Measurements from ENCODE around the gene CIPC. TPM values are rescaled to one million over a fixed set of nuclear protein-coding genes. Genes with fewer than 3 reads are reported as not detected.
A peak's percentile ranks its signal among the peaks of the same experiment; 100 is the strongest.

The CIPC gene
- total RNA-seq, 3 donors from 2014 or later, result 9.0 to 10.2 (median 9.4) TPM

DNA sequence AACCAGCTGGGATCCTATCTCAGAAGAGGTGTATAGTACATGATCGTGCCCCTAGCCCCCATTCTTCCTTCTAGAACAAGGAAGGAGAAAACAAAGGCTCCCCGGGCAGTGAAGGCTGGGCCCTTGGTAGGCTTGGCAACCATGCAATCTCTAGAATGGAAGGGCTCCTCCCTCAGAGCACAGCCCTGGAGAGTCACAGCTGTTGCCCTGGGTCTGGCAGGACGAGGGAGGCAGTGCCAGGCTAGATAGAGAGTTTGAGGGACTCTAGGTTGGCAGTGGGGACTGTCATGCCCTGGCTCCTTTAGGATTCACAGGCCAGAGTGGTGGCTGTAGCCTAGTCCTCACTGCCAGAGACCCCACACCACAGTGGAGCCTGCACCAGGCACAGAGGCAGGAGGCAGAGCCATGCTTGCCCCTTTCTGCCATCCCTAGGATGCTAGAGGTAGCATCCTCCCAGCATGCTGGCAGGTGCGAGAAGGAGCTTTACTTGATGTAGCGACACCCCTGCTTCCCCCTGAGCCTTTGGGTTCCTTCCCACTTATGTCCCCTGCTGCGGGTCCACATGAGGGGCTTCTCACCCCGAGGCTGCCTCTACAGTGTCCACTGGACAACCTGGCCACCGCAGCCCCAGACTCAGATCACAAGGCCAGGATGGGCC, 33.4 kb upstream of the CIPC start:
- Mint-ChIP-seq H3K9me3 (no peaks in the 10 kb centered on the region), H3K27me3 (ENCODE audit: low read depth) (peaks cover 3% of the 10 kb centered on the region), H3K4me3 (no peak overlapping the region), H3K4me1 (ENCODE audit: low read depth) (peaks cover under 1% of the 10 kb centered on the region), H3K36me3 (ENCODE audit: insufficient read depth) (no peaks in the 10 kb centered on the region)
- ATAC-seq, result no peak
- DNase-seq, result no peak

DNA sequence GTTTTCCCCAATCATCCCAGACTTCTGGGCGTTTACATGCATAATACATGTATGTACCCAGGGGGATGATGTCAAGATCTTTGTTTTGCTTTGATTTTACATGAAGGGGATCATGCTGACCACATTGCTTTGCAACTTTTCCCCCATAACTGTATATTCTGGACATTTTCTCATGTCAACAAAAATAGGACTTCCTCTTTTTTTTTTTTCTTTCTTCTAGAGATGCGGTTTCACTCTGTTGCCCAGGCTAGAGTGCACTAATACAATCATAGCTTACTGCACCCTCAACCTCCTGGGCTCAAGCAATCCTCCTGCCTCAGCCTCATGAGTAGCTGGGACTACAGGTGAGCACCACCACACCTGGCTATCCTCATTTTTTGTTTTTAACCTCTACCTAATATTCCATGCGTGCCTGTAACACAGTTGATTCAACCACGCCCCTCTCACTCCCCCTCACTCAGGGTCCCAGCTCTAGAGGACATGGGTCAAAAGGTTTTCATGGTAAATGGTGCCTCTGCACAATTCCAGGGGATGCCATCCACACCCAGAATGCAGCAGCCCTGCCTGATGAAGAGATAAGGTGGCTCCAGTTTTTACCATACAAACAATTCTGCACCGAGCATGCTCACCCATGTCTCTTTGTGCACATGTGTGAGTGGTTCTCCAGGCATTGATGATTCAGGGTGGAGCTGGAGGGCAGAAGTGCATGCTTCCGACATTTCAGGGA, 32.0 kb upstream of the CIPC start:
- ATAC-seq, result no peak
- no peak for DNase-seq
- H3K9me3 Mint-ChIP-seq, result no peaks in the 10 kb centered on the region
- H3K4me3 Mint-ChIP-seq, result no peak overlapping the region
- H3K27me3 Mint-ChIP-seq (ENCODE audit: low read depth), result peaks cover 7% of the 10 kb centered on the region
- H3K4me1 Mint-ChIP-seq (ENCODE audit: low read depth), result no peaks in the 10 kb centered on the region
- no peaks in the 10 kb centered on the region for H3K36me3 Mint-ChIP-seq (ENCODE audit: insufficient read depth)

DNA sequence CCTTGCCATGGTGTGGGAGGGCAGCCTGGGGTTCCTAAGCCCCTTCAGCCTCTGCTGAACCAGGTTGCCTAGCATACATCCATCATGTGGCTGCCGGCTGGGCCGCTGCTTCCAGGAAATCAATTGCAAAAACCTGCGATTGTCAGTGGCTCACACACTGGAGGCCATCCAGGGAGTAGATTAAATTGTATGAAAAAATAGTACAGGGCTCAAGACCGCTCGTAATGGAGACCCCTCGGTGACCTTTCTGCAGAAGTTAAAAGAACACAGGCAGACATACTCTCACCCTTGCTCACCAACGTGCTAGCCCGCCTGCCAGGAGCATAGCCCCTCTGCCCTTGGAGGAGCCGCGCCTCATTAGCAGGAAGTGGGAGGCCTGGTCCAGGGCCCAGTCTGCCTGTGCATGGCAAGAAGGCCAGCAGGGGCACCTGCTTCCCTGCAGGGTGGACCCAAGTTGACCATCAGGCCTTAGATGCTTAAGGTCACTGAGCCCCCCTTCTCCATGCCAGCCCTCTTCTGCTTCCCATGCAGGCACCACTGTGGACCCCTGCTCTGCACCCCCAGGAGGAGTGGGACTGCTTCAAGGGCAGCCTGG, 31.4 kb upstream of the CIPC start:
- Mint-ChIP-seq H3K36me3 (ENCODE audit: insufficient read depth) (no peaks in the 10 kb centered on the region), H3K9me3 (no peaks in the 10 kb centered on the region), H3K27me3 (ENCODE audit: low read depth) (peaks cover 7% of the 10 kb centered on the region), H3K4me3 (no peak overlapping the region), H3K4me1 (ENCODE audit: low read depth) (no peaks in the 10 kb centered on the region)
- DNase-seq (no peak), ATAC-seq (no peak)

DNA sequence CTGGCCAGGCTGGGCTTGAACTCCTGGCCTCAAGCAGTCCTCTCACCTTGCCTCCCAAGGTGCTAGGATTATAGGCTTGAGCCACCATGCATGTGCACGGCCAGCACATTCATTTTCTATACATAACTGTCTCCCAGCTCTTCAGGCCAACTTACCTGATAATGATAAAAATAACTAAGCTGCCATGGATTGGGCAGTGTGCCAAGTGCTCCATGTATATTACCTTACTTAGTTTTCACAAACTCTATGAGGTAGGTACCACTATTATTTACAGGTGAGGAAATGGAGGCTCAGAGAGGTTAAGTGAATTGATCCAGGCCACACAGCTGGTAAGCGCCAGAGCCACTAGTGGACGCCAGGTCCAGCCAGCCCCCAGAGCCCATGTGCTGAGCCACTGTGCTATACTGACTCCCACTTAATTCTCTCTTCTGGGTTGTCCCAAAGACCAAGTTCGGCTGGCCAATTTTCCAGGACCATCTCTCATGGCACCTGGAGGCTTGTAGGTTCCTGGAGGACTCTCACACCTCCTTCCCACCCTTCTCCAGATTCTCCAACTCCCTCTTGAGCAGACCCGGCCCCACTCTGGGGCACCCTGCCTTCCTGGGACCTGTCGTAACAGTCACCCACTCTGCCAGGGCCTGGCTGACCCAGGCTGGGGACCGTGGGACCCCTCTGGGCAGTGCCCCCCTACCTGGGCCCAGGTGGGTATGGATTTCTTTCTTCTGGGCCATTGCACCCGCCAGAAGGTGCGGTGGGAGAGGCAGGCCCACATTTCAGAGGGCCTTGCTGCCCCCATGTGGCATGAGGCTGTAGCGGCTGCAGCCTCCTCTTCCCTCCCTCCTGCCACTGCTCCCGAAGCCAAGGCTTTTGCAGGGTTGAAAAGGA, 30.2 kb upstream of the CIPC start:
- no peaks in the 10 kb centered on the region for H3K4me1 Mint-ChIP-seq (ENCODE audit: low read depth)
- H3K4me3 Mint-ChIP-seq, result no peak overlapping the region
- H3K36me3 Mint-ChIP-seq (ENCODE audit: insufficient read depth), result no peaks in the 10 kb centered on the region
- H3K27me3 Mint-ChIP-seq (ENCODE audit: low read depth), result peaks cover 7% of the 10 kb centered on the region
- no peaks in the 10 kb centered on the region for H3K9me3 Mint-ChIP-seq
- ATAC-seq, result peak; percentile 78 to 84
- DNase-seq, result peak; percentile 56

DNA sequence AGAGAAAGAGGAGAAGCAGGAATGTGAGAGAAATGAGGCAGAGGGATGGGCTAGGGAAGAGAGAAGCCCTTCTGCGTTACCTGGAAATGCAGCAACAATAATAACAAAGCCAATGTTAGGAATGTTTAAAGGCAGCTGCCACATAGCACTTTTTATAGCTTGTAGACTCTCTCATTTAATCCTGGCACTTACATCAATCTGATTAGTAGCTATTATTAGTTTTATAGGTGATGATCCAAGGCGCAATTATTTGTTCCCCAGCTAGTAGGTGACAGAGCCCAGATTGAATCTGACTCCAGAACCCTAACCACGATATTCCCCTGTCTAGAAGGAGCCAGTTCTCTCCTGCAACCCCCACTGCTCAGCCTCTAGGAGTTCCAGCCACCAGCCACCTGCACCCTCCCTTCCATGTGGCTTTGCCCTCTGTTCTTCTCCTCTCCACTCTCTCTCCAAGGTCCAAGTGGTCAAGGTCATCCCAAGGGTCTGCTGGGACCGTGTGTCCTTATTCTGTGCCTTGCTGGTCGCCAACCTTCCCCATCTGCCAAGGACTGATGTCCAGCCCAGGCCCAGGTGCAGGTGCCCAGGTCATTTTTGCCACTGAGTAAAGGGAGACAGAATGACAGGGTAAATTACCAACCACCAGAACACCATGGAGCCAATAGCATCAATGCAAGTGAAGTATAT, 29.4 kb upstream of the CIPC start:
- Mint-ChIP-seq H3K4me3 (no peak overlapping the region), H3K4me1 (ENCODE audit: low read depth) (no peaks in the 10 kb centered on the region), H3K9me3 (no peaks in the 10 kb centered on the region), H3K27me3 (ENCODE audit: low read depth) (peaks cover 7% of the 10 kb centered on the region), H3K36me3 (ENCODE audit: insufficient read depth) (no peaks in the 10 kb centered on the region)
- DNase-seq, result no peak
- no peak for ATAC-seq

DNA sequence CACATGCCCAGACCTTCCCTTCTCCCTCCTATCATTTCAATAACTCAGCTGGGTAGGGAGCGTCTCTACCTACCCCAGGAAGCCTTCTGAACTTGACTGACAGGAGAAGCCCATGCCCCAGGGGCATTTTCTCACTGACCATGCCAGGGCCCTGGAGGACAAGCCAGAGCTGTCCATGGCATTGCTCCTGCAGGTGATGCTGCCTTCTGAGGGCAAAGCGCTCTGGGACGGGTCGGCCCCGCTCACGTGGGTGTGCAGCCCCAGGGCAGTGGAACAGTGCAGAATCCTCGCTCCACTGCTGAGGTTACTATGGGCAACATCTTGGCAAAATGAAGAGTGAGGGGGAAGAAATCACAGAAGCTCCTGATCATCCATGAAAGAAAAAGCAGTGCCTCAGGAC, 28.5 kb upstream of the CIPC start:
- ATAC-seq, result no peak
- no peak for DNase-seq
- H3K27me3 Mint-ChIP-seq (ENCODE audit: low read depth), result peaks cover 7% of the 10 kb centered on the region
- H3K4me3 Mint-ChIP-seq, result no peak overlapping the region
- H3K9me3 Mint-ChIP-seq, result no peaks in the 10 kb centered on the region
- no peaks in the 10 kb centered on the region for H3K4me1 Mint-ChIP-seq (ENCODE audit: low read depth)
- no peaks in the 10 kb centered on the region for H3K36me3 Mint-ChIP-seq (ENCODE audit: insufficient read depth)

DNA sequence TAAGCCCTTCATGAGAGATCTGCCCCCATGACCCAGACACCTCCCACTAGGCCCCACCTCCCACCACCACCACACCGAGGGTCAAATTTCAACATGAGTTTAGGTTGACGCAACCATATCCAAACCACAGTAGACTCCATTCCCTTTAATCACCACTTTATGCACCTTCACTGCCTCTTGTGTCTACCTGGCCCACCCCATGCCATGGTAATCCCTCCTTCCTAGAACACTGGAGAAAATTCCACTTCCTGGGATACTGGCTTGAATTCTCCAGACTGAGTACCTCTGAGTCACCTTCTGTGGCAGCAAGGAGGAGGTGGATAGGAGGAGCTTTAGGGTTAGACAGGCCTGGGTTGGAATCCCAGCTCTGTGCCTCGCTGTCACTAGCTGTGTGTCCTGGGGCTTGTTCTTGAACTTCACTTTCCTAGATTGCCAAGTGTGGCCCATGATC, 26.1 kb upstream of the CIPC start:
- ATAC-seq (no peak), DNase-seq (no peak)
- no peaks in the 10 kb centered on the region for H3K36me3 Mint-ChIP-seq (ENCODE audit: insufficient read depth)
- H3K4me1 Mint-ChIP-seq (ENCODE audit: low read depth), result no peaks in the 10 kb centered on the region
- no peaks in the 10 kb centered on the region for H3K9me3 Mint-ChIP-seq
- H3K27me3 Mint-ChIP-seq (ENCODE audit: low read depth), result peaks cover 7% of the 10 kb centered on the region
- no peak overlapping the region for H3K4me3 Mint-ChIP-seq

DNA sequence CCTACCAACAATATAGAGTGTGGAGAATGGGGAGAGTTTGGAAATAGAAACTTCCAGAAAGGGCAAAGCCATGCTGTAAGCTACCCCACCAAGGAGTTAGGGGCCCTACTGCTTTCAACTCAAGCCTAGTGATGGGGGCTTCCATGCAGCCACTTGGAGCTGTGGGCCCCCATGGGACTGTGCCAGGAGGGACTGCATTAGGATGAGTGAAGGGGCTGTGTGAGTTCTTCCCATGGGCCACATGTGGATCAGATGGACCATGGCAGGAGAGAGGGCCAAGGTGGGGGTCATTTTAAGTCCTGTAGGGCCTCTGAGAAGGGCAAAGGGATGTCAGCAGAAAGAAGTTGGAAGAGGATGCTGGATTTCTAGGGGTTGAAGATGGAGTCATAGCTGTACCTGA, 23.1 kb upstream of the CIPC start:
- no peaks in the 10 kb centered on the region for H3K4me1 Mint-ChIP-seq (ENCODE audit: low read depth)
- H3K36me3 Mint-ChIP-seq (ENCODE audit: insufficient read depth), result no peaks in the 10 kb centered on the region
- H3K27me3 Mint-ChIP-seq (ENCODE audit: low read depth), result peaks cover 3% of the 10 kb centered on the region
- no peak for DNase-seq
- peaks cover 4% of the 10 kb centered on the region for H3K9me3 Mint-ChIP-seq
- no peak for ATAC-seq
- no peak overlapping the region for H3K4me3 Mint-ChIP-seq

DNA sequence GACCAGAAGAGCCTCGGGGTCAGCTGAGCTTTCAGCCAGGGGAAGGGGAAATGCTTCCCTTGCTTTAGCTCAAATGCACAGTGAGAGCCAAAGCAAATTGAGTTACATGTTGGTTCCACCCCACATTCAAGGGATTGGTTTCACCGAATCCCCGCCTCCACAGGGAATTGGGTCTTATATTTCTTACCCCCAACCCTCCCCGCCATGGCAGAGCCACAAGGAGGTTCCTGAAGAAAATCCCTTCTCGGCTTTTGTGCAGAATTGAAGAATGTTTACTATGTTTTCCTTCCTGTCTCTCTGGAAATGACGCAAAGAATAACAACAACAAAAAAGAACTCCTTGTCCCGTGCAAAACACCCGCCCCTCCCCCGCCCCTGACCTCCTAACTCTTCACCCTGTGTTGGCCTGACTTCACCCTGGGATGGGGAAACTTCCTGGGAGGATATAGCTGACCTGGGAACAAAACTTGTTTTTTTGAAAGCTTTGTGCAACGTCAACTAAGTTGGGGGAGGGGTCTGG, 21.9 kb upstream of the CIPC start:
- no peaks in the 10 kb centered on the region for H3K4me1 Mint-ChIP-seq (ENCODE audit: low read depth)
- DNase-seq, result no peak
- no peak for ATAC-seq

DNA sequence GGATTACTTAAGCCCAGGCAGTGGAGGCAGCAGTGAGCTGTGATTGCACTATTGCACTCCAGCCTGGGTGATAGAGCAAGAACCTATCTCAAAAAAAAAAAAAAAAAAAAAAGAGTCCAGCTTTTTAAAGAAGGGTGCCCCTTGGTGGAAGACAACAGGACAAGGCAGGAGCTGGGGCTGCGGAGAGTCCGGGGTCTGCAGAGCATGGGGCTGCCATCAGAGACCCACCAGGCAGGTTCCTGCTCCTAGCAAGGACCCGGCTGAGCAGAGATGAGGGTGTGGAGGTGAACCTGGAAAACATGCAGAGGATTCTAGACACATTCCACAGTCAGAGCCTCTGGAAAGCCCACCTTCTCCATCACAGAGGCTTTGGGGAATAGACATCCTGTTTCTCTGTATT, 21.0 kb upstream of the CIPC start:
- Mint-ChIP-seq H3K4me1 (ENCODE audit: low read depth) (no peaks in the 10 kb centered on the region), H3K36me3 (ENCODE audit: insufficient read depth) (no peaks in the 10 kb centered on the region), H3K9me3 (peaks cover 7% of the 10 kb centered on the region), H3K27me3 (ENCODE audit: low read depth) (no peaks in the 10 kb centered on the region), H3K4me3 (no peak overlapping the region)
- no peak for ATAC-seq
- DNase-seq, result no peak

More for the DNA sequence above, 21.9 kb upstream of the CIPC start:
- Mint-ChIP-seq H3K4me3 (no peak overlapping the region), H3K36me3 (ENCODE audit: insufficient read depth) (no peaks in the 10 kb centered on the region), H3K9me3 (peaks cover 7% of the 10 kb centered on the region), H3K27me3 (ENCODE audit: low read depth) (no peaks in the 10 kb centered on the region)

DNA sequence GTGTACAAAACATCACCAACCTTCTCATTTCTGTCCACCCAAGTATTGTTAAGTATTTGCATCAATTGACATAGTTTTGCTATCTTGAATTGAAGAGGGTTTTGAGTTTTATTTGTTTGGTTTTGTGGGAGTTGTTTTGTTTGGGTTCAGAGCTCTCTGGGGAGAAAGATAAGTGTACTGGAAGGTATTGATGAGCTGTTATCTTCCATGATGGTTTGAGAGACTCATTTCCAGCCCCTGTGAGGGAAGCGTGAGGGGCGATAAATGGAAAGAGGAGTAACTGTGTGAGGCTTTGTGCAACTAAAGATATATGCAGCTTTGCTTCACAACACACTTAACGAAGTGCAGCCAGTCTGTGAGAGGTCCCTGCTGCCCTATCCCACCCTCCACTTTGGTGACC, 15.7 kb upstream of the CIPC start:
- H3K36me3 Mint-ChIP-seq (ENCODE audit: insufficient read depth), result no peaks in the 10 kb centered on the region
- peaks cover 5% of the 10 kb centered on the region for H3K4me1 Mint-ChIP-seq (ENCODE audit: low read depth)
- DNase-seq (no peak), ATAC-seq (no peak)
- no peaks in the 10 kb centered on the region for H3K27me3 Mint-ChIP-seq (ENCODE audit: low read depth)
- H3K9me3 Mint-ChIP-seq, result peaks cover 7% of the 10 kb centered on the region
- H3K4me3 Mint-ChIP-seq, result no peak overlapping the region

DNA sequence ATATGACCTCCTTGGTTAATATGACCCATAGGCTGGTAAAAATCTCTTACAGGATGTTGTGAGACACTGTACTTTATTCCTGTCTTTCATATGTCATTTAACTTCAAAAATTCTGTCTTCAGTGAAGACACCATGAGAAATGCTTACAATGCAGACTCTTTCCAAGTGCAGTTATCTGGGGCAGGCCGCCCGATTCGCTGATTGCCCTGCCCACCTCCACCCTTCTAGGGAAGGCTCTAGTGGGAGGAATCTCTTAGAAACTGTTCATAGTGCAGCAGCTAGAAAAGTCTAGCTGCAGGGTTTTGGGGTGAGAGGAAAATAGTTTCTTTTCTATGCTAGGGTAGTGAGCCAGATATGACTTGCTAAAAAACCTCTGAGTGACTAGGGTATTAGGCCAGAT, 15.0 kb upstream of the CIPC start:
- Mint-ChIP-seq H3K4me1 (ENCODE audit: low read depth) (peaks cover 8% of the 10 kb centered on the region), H3K36me3 (ENCODE audit: insufficient read depth) (no peaks in the 10 kb centered on the region)

DNA sequence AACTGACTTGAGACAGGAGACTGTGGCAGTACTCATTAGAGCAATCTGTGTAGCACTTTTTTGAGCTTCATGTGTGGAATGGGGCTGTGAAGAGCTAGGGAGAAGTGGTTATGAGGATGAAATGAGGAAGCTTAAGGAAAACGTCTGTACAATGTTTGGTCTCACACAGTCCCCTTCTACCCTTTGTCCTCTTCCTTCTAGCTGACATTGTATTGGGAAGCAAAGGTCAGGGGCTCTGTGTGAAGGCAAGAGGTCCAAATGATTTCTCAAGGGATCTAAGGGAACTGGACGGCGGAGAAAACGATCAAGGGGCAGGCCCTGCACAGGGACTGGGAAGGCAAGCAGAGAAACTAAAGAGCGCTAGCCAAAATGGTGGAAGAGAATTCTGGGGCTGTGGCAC, 13.1 kb upstream of the CIPC start:
- Mint-ChIP-seq H3K4me1 (ENCODE audit: low read depth) (peaks cover 8% of the 10 kb centered on the region), H3K9me3 (peaks cover 3% of the 10 kb centered on the region), H3K36me3 (ENCODE audit: insufficient read depth) (no peaks in the 10 kb centered on the region), H3K27me3 (ENCODE audit: low read depth) (no peaks in the 10 kb centered on the region), H3K4me3 (no peak overlapping the region)
- ATAC-seq (no peak), DNase-seq (no peak)

More for the DNA sequence above, 15.0 kb upstream of the CIPC start:
- Mint-ChIP-seq H3K27me3 (ENCODE audit: low read depth) (no peaks in the 10 kb centered on the region), H3K4me3 (no peak overlapping the region), H3K9me3 (peaks cover 7% of the 10 kb centered on the region)
- ATAC-seq, result no peak
- no peak for DNase-seq

DNA sequence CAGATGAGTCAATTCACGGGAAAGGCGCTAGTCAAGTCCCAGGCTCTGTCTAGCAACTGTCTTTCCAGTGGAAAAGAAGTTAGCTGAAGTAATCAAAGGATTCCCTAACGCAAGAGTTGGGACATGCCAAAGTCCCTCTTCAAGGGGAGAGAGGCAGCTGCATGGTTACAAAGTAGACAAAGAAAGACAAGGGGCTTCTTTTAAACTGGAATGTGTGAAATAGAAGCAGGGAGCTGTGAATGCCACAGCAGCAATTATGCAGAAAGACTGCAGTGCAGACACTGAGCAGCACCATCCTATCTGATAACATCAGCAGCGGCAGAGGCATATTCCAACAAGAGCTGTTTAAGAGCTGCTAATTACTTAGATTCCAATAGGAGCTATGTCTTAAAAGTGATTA, 12.5 kb upstream of the CIPC start:
- no peaks in the 10 kb centered on the region for H3K9me3 Mint-ChIP-seq

More for the DNA sequence above, 12.5 kb upstream of the CIPC start:
- H3K36me3 Mint-ChIP-seq (ENCODE audit: insufficient read depth), result no peaks in the 10 kb centered on the region
- H3K27me3 Mint-ChIP-seq (ENCODE audit: low read depth), result no peaks in the 10 kb centered on the region
- H3K4me1 Mint-ChIP-seq (ENCODE audit: low read depth), result peaks cover 8% of the 10 kb centered on the region
- DNase-seq (no peak), ATAC-seq (no peak)
- H3K4me3 Mint-ChIP-seq, result no peak overlapping the region

Measured in activated T-cell treated with anti-CD3 and anti-CD28 coated beads, Interleukin-2, amount 50 U/mL, for 4 hours (primary cell).